Gastrocnemius medialis (tissue), 4 donors: Measurements from ENCODE around the gene CTNNBL1. TPM values are rescaled to one million over a fixed set of nuclear protein-coding genes. Genes with fewer than 3 reads are reported as not detected.

Experiments used
- ATAC-seq, 2 donors: fragments of 150-250 bp; one replicate each; pipeline ENCODE4 v1.9.1; 2016
- DNase-seq, 2 donors: peaks; one replicate each; pipeline ENCODE4 v3.0.0-alpha.2; 2019
- H3K27ac ChIP-seq, 4 donors: fragments of 200-600 bp; sonication (generic); 1 replicate in 1 of 4; 2 replicates in 3 of 4; pipeline ENCODE4 v1.5.1; 2016 to 2018; ENCODE audit warnings: mild to moderate bottlenecking in 2 of 4, moderate library complexity in 1 of 4
- H3K27me3 ChIP-seq, 3 donors: fragments of 200-600 bp; sonication (generic) in 2 of 3; 1 replicate in 1 of 3; 2 replicates in 2 of 3; pipeline versions ENCODE4 v1.5.1 to v1.6.0; 2016 to 2019; ENCODE audit warnings: mild to moderate bottlenecking in 1 of 3, moderate library complexity in 1 of 3
- H3K36me3 ChIP-seq, 2 donors: fragments of 200-600 bp; sonication (generic) in 1 of 2; one replicate each; pipeline ENCODE4 v1.5.1; 2017 to 2018
- H3K4me1 ChIP-seq, 2 donors: fragments of 200-600 bp; sonication (generic) in 1 of 2; one replicate each; pipeline ENCODE4 v1.5.1; 2016 to 2017; ENCODE audit warnings: mild to moderate bottlenecking in 2 of 2
- H3K4me3 ChIP-seq, 4 donors: fragments of 200-600 bp; sonication (generic) in 3 of 4; 1 replicate in 1 of 4; 2 replicates in 3 of 4; pipeline ENCODE4 v1.5.1; 2016 to 2019; ENCODE audit warnings: mild to moderate bottlenecking in 2 of 4
- H3K9me3 ChIP-seq, 3 donors: fragments of 200-600 bp; sonication (generic) in 2 of 3; 1 replicate in 1 of 3; 2 replicates in 2 of 3; pipeline ENCODE4 v1.5.1; 2016 to 2019
- CTCF ChIP-seq, 5 experiments: fragments of 450-650 bp in 3 of 5; fragments of 200-600 bp in 2 of 5; sonication (generic) in 2 of 5; IDR thresholded peaks in 4 of 5; conservative IDR thresholded peaks in 1 of 5; 1 replicate in 4 of 5; 2 replicates in 1 of 5; pipeline ENCODE4 v1.5.1; 2016 to 2019; ENCODE audit warnings: antibody characterized with exemption in 5 of 5, mild to moderate bottlenecking in 3 of 5, moderate library complexity in 3 of 5
- POLR2A ChIP-seq, 2 donors: fragments of 450-650 bp; IDR thresholded peaks; one replicate each; pipeline ENCODE4 v1.6.1; 2017; ENCODE audit warnings: antibody characterized with exemption in 2 of 2, mild to moderate bottlenecking in 2 of 2, moderate library complexity in 2 of 2
- in situ Hi-C, 4 donors: fragments of 200-750 bp; cut with MboI; loops; one replicate each; pipeline versions ENCODE4 v1.15.0 to v1.8.0; 2017; ENCODE audit warnings: low sequenced_read_pairs in 4 of 4
- intact Hi-C: fragments of 100-400 bp; cut with DNase I; formaldehyde crosslinking; loops from one replicate; pipeline ENCODE4 v1.15.1; 2023; ENCODE audit warnings: low total_unique reads
- total RNA-seq, 4 donors: library from RNA; depleted of rRNA; stranded (reverse); fragments of >200 nt; gene quantifications; one replicate each; pipeline versions ENCODE4 v1.1.0 to v1.2.3, GENCODE V29; 2016

CTNNBL1 gene
- total RNA-seq, 4 donors from 2014 or later, result 23.1 to 35.4 (median 30.3) TPM

GRCh38 chr20:37870294-37870693 is 176.5 kb downstream of the CTNNBL1 start:
- no peak overlapping the region for H3K4me3 ChIP-seq
- peaks cover 0 to 18% of the 10 kb centered on the region in 2 donors for H3K36me3 ChIP-seq
- H3K9me3 ChIP-seq, result no peaks in the 10 kb centered on the region
- in situ Hi-C loops (no loop called here), intact Hi-C loops (no loop called here)
- no peak for ATAC-seq
- no peak overlapping the region for H3K27ac ChIP-seq
- no peak for TF ChIP-seq POLR2A (IDR thresholded peaks at IDR 0.05)
- no peak for TF ChIP-seq CTCF (IDR thresholded peaks at IDR 0.05 in 4 of 5, conservative IDR thresholded peaks at IDR 0.05 in 1 of 5)
- H3K4me1 ChIP-seq, result no peaks in the 10 kb centered on the region
- H3K27me3 ChIP-seq, result no peaks in the 10 kb centered on the region
- no peak for DNase-seq

GRCh38 chr20:37871751-37872150 is 177.9 kb downstream of the CTNNBL1 start:
- no peak overlapping the region for H3K27ac ChIP-seq
- intact Hi-C loops (no loop called here), in situ Hi-C loops (no loop called here)
- no peak overlapping the region for H3K4me3 ChIP-seq
- DNase-seq (no peak), ATAC-seq (no peak)
- H3K4me1 ChIP-seq, result no peaks in the 10 kb centered on the region
- peaks cover 0 to 18% of the 10 kb centered on the region in 2 donors for H3K36me3 ChIP-seq
- no peaks in the 10 kb centered on the region for H3K9me3 ChIP-seq
- no peak for TF ChIP-seq POLR2A (IDR thresholded peaks at IDR 0.05)
- TF ChIP-seq CTCF (IDR thresholded peaks at IDR 0.05 in 4 of 5, conservative IDR thresholded peaks at IDR 0.05 in 1 of 5), result no peak
- H3K27me3 ChIP-seq, result no peaks in the 10 kb centered on the region

GRCh38 chr20:37872161-37872560 is 178.3 kb downstream of the CTNNBL1 start:
- TF ChIP-seq CTCF (IDR thresholded peaks at IDR 0.05 in 4 of 5, conservative IDR thresholded peaks at IDR 0.05 in 1 of 5), result no peak
- TF ChIP-seq POLR2A (IDR thresholded peaks at IDR 0.05), result no peak
- H3K36me3 ChIP-seq, result peaks cover 0 to 18% of the 10 kb centered on the region in 2 donors
- DNase-seq (no peak), ATAC-seq (no peak)
- no peaks in the 10 kb centered on the region for H3K9me3 ChIP-seq
- no peaks in the 10 kb centered on the region for H3K4me1 ChIP-seq
- no peak overlapping the region for H3K4me3 ChIP-seq
- in situ Hi-C loops, result no loop called here
- intact Hi-C loops, result no loop called here
- H3K27ac ChIP-seq, result no peak overlapping the region
- H3K27me3 ChIP-seq, result no peaks in the 10 kb centered on the region

- intact Hi-C loops, result no loop called here
- in situ Hi-C loops, result no loop called here
- peaks cover 0 to 18% of the 10 kb centered on the region in 2 donors for H3K36me3 ChIP-seq
- TF ChIP-seq POLR2A (IDR thresholded peaks at IDR 0.05), result no peak
- no peak for TF ChIP-seq CTCF (IDR thresholded peaks at IDR 0.05 in 4 of 5, conservative IDR thresholded peaks at IDR 0.05 in 1 of 5)
- DNase-seq (no peak), ATAC-seq (no peak)
- no peaks in the 10 kb centered on the region for H3K27me3 ChIP-seq
- no peaks in the 10 kb centered on the region for H3K4me1 ChIP-seq
- no peak overlapping the region for H3K4me3 ChIP-seq
- H3K9me3 ChIP-seq, result no peaks in the 10 kb centered on the region
- no peak overlapping the region for H3K27ac ChIP-seq
These were observed 180.1 kb downstream of the CTNNBL1 start for GRCh38 chr20:37873884-37874283.
